ENCODE measurements around the gene IGFBP6. TPM values are rescaled to one million over a fixed set of nuclear protein-coding genes. Genes with fewer than 3 reads are reported as not detected.

Gene IGFBP6
- total RNA-seq, 1 experiment from 2014 or later = 4.2 TPM

- Histone ChIP-seq H4K91ac (ENCODE audit: insufficient read length, low read depth, low read length) (no peak overlapping the region), H2BK120ac (ENCODE audit: low read depth, low read length, poor library complexity, severe bottlenecking) (no peak overlapping the region), H2AK5ac (ENCODE audit: insufficient read length, low read length) (no peak overlapping the region), H3K23ac (ENCODE audit: insufficient read length, low read depth, low read length) (no peak overlapping the region), H2BK5ac (ENCODE audit: insufficient read length, low read length) (no peak overlapping the region), H3K27ac (ENCODE audit: insufficient read length, low read depth, low read length) (no peak overlapping the region), H3K4me1 (ENCODE audit: insufficient read depth, low read length) (peaks cover 6% of the 10 kb centered on the region; the same call in 1 of the 2 replicates), H2BK12ac (ENCODE audit: insufficient read length, low read depth, low read length) (no peak overlapping the region), H3K9ac (ENCODE audit: extremely low read depth, insufficient read length, low read length) (no peak overlapping the region), H3K4me2 (ENCODE audit: insufficient read depth, insufficient read length, low read length) (peak overlapping the region; percentile 98), H2AFZ (ENCODE audit: low read length) (peak overlapping the region; percentile 79), H3K14ac (ENCODE audit: insufficient read depth, low read length) (no peak overlapping the region), H4K8ac (replicated peaks; ENCODE audit: insufficient read length, low read depth, low read length) (no peak overlapping the region), H4K20me1 (ENCODE audit: control insufficient read depth, insufficient read depth, insufficient read length) (no peaks in the 10 kb centered on the region), H3K9me3 (ENCODE audit: control insufficient read depth, low read depth, low read length) (no peaks in the 10 kb centered on the region), H4K5ac (ENCODE audit: insufficient read length, low read depth, low read length) (no peak overlapping the region), H3T11ph (ENCODE audit: low read length) (no peak overlapping the region), H3K79me1 (ENCODE audit: insufficient read depth, low read depth, low read length, poor library complexity, severe bottlenecking) (no peaks in the 10 kb centered on the region), H3K23me2 (ENCODE audit: insufficient read length, low read depth, low read length, poor library complexity, severe bottlenecking) (peaks cover 24% of the 10 kb centered on the region), H3K79me2 (ENCODE audit: insufficient read depth, low read length) (no peaks in the 10 kb centered on the region), H3K18ac (ENCODE audit: insufficient read length, low read depth, low read length) (no peak overlapping the region), H3K56ac (ENCODE audit: insufficient read length, low read depth, low read length) (no peak overlapping the region), H3K4ac (ENCODE audit: low read depth, low read length) (no peak overlapping the region), H2BK20ac (ENCODE audit: low read depth, low read length, poor library complexity, severe bottlenecking) (no peak overlapping the region), H3K27me3 (ENCODE audit: insufficient read depth, low read length) (no peaks in the 10 kb centered on the region; the same call in 1 of the 2 replicates), H2BK15ac (ENCODE audit: low read depth, low read length) (no peak overlapping the region)
- no peak for TF ChIP-seq CTCF (conservative IDR thresholded peaks at IDR 0.05)
- Mint-ChIP-seq H3K27ac (no peak overlapping the region; a peak in 1 of 7 replicates), H3K36me3 (ENCODE audit: insufficient read depth in 1 of 3, low read depth in 3 of 3) (no peaks in the 10 kb centered on the region; a peak in 1 of 7 replicates), H3K9me3 (peaks cover 0 to 3% of the 10 kb centered on the region in 2 experiments; a peak in 1 of 5 replicates), H3K4me1 (peaks cover 27 to 37% of the 10 kb centered on the region in 2 experiments), H3K27me3 (ENCODE audit: low read depth) (peaks cover 71% of the 10 kb centered on the region), H3K4me3 (peak overlapping the region; percentile 68 to 91)
- peak; percentile 69 for DNase-seq
- WGBS (ENCODE audit: extremely low coverage, insufficient read length, low lambda C conversion rate) = no CpG with 5 or more reads among the region's 9 CpGs
Observed at GRCh38 chr12:53097207-53097563, 282 bp upstream of the IGFBP6 start.
